RWPE2 (cell line): ENCODE results near the gene TBC1D5.

ENCODE experiments used
- ATAC-seq: fragments of 200-7000 bp; cut with Tn5 transposase; 3 replicates; pipeline ENCODE4 v1.9.1; 2021; ENCODE audit warnings: low read depth
- DNase-seq: peaks from one replicate; pipeline ENCODE4 v3.0.0-alpha.2; 2020; ENCODE audit warnings: low spot score
- H3K27ac ChIP-seq: fragments of 450-650 bp; 2 replicates; pipeline ENCODE4 v1.5.1; 2017; ENCODE audit warnings: mild to moderate bottlenecking; ENCODE audit not compliant: poor library complexity, severe bottlenecking
- H3K27me3 ChIP-seq: fragments of 250-450 bp; sonication (Bioruptor Pico); 2 replicates; pipeline ENCODE4 v1.5.1; 2021; ENCODE audit warnings: mild to moderate bottlenecking, moderate library complexity; ENCODE audit not compliant: insufficient read depth, poor library complexity, severe bottlenecking
- H3K36me3 ChIP-seq: fragments of 250-450 bp; sonication (Bioruptor Pico); 2 replicates; pipeline ENCODE4 v1.5.1; 2020; ENCODE audit warnings: low read depth, mild to moderate bottlenecking, moderate library complexity
- H3K4me1 ChIP-seq: fragments of 250-450 bp; sonication (Bioruptor Pico); 2 replicates; pipeline ENCODE4 v1.5.1; 2021; ENCODE audit warnings: mild to moderate bottlenecking, moderate library complexity; ENCODE audit not compliant: insufficient read depth, poor library complexity, severe bottlenecking
- H3K4me3 ChIP-seq: fragments of 250-450 bp; sonication (Bioruptor Pico); 2 replicates; pipeline ENCODE4 v1.5.1; 2021; ENCODE audit warnings: mild to moderate bottlenecking, moderate library complexity; ENCODE audit not compliant: severe bottlenecking
- H3K9me3 ChIP-seq: fragments of 250-450 bp; sonication (Bioruptor Pico); 2 replicates; pipeline ENCODE4 v1.5.1; 2021; ENCODE audit warnings: mild to moderate bottlenecking, moderate library complexity; ENCODE audit not compliant: severe bottlenecking
- CTCF ChIP-seq: fragments of 450-650 bp; IDR thresholded peaks from one replicate; pipeline ENCODE4 v1.5.1; 2017; ENCODE audit warnings: mild to moderate bottlenecking, moderate library complexity; ENCODE audit not compliant: poor library complexity, severe bottlenecking

TBC1D5 gene

GRCh38 chr3:17111586-17111985, 630.8 kb downstream of the TBC1D5 start:
- H3K4me3 ChIP-seq, result no peak overlapping the region
- H3K36me3 ChIP-seq, result no peaks in the 10 kb centered on the region
- ATAC-seq, result peak; percentile 78
- TF ChIP-seq CTCF, result no peak
- H3K27ac ChIP-seq, result no peak overlapping the region
- no peaks in the 10 kb centered on the region for H3K27me3 ChIP-seq
- DNase-seq, result no peak
- H3K4me1 ChIP-seq, result no peaks in the 10 kb centered on the region
- H3K9me3 ChIP-seq, result no peaks in the 10 kb centered on the region

- no peak for TF ChIP-seq CTCF
- no peak overlapping the region for H3K4me3 ChIP-seq
- H3K9me3 ChIP-seq, result no peaks in the 10 kb centered on the region
- H3K27me3 ChIP-seq, result no peaks in the 10 kb centered on the region
- H3K4me1 ChIP-seq, result no peaks in the 10 kb centered on the region
- no peaks in the 10 kb centered on the region for H3K36me3 ChIP-seq
- DNase-seq (no peak), ATAC-seq (no peak)
- no peak overlapping the region for H3K27ac ChIP-seq
Observed at GRCh38 chr3:17110660-17111396, 631.6 kb downstream of the TBC1D5 start.
